GM12878 (cell line): ENCODE data around the gene MDM1.

Experiments used
- CBX5 ChIP-seq: sonication (generic); IDR thresholded peaks from 2 replicates; pipeline ENCODE4 v1.6.1; 2016; ENCODE audit warnings: low read depth, moderate library complexity, mild to moderate bottlenecking, inconsistent platforms
- CEBPB ChIP-seq, 2 experiments: fragments of 150-350 bp in 1 of 2; IDR thresholded peaks; 2 replicates each; pipeline ENCODE4 v1.6.1; 2012 to 2014; ENCODE audit warnings: low read depth in 2 of 2, low read length in 2 of 2, borderline replicate concordance in 1 of 2, inconsistent platforms in 1 of 2
- CTCF ChIP-seq, 3 experiments: IDR thresholded peaks in 2 of 3; conservative IDR thresholded peaks in 1 of 3; 2 replicates each; pipeline ENCODE4 v1.5.1; 2011; ENCODE audit warnings: low read depth in 3 of 3, low read length in 3 of 3, mild to moderate bottlenecking in 3 of 3, control low read depth in 2 of 3, moderate library complexity in 2 of 3, inconsistent platforms in 1 of 3, mixed read lengths in 1 of 3; ENCODE audit not compliant: control insufficient read depth in 2 of 3, insufficient read depth in 1 of 3; ENCODE audit errors: extremely low read depth in 1 of 3
- EZH2 ChIP-seq: IDR thresholded peaks from 2 replicates; pipeline ENCODE4 v1.6.1; 2012; ENCODE audit warnings: low read depth, mild to moderate bottlenecking, control low read depth, inconsistent platforms, low read length, borderline replicate concordance; ENCODE audit not compliant: control insufficient read depth
- JUND ChIP-seq: IDR thresholded peaks from 2 replicates; pipeline ENCODE4 v1.6.1; 2012; ENCODE audit warnings: low read depth, mild to moderate bottlenecking, low read length, improper control_type of control experiment, moderate library complexity
- NFYA ChIP-seq: IDR thresholded peaks from 2 replicates; pipeline ENCODE4 v1.6.1; 2011; ENCODE audit warnings: low read depth, mild to moderate bottlenecking, low read length, improper control_type of control experiment, borderline replicate concordance
- RFX5 ChIP-seq: IDR thresholded peaks from 2 replicates; pipeline ENCODE4 v1.6.1; 2011; ENCODE audit warnings: low read depth, low read length, improper control_type of control experiment
- SUZ12 ChIP-seq: fragments of 200-600 bp; sonication (generic); IDR thresholded peaks from one replicate; pipeline ENCODE4 v1.6.1; 2018; ENCODE audit warnings: antibody characterized with exemption, mild to moderate bottlenecking; ENCODE audit not compliant: unreplicated experiment
- WRNIP1 ChIP-seq: IDR thresholded peaks from 2 replicates; pipeline ENCODE4 v1.6.1; 2011; ENCODE audit warnings: low read depth, low read length, improper control_type of control experiment, borderline replicate concordance
- ZNF24 ChIP-seq: fragments of 450-650 bp; IDR thresholded peaks from 2 replicates; pipeline ENCODE4 v1.6.1; 2017; ENCODE audit warnings: antibody characterized with exemption, mild to moderate bottlenecking
- TF ChIP-seq, protein P1 (sequence below): IDR thresholded peaks from 2 replicates; pipeline ENCODE4 v1.6.1; 2012; ENCODE audit warnings: mild to moderate bottlenecking, low read depth, low read length
- TF ChIP-seq, protein P2 (sequence below): fragments of 450-650 bp; IDR thresholded peaks from 2 replicates; pipeline ENCODE4 v1.6.1; 2017; ENCODE audit warnings: antibody characterized with exemption, mild to moderate bottlenecking, moderate library complexity

GRCh38 chr12:68264857-68265256, 67.3 kb downstream of the MDM1 start:
- TF ChIP-seq CTCF (IDR thresholded peaks at IDR 0.05 in 2 of 3, conservative IDR thresholded peaks at IDR 0.05 in 1 of 3; ENCODE audit: control insufficient read depth in 2 of 3, extremely low read depth in 1 of 3, insufficient read depth in 1 of 3, low read depth in 3 of 3, low read length in 3 of 3) = no peak
- TF ChIP-seq SUZ12 = no peak
- no peak for TF ChIP-seq CBX5
- no peak for TF ChIP-seq CEBPB (IDR thresholded peaks at IDR 0.05; ENCODE audit: borderline replicate concordance in 1 of 2, low read depth in 2 of 2, low read length in 2 of 2)
- no peak for TF ChIP-seq ZNF24
- TF ChIP-seq JUND = no peak
- no peak for TF ChIP-seq EZH2
- TF ChIP-seq RFX5 = no peak
- TF ChIP-seq, protein P1, sequence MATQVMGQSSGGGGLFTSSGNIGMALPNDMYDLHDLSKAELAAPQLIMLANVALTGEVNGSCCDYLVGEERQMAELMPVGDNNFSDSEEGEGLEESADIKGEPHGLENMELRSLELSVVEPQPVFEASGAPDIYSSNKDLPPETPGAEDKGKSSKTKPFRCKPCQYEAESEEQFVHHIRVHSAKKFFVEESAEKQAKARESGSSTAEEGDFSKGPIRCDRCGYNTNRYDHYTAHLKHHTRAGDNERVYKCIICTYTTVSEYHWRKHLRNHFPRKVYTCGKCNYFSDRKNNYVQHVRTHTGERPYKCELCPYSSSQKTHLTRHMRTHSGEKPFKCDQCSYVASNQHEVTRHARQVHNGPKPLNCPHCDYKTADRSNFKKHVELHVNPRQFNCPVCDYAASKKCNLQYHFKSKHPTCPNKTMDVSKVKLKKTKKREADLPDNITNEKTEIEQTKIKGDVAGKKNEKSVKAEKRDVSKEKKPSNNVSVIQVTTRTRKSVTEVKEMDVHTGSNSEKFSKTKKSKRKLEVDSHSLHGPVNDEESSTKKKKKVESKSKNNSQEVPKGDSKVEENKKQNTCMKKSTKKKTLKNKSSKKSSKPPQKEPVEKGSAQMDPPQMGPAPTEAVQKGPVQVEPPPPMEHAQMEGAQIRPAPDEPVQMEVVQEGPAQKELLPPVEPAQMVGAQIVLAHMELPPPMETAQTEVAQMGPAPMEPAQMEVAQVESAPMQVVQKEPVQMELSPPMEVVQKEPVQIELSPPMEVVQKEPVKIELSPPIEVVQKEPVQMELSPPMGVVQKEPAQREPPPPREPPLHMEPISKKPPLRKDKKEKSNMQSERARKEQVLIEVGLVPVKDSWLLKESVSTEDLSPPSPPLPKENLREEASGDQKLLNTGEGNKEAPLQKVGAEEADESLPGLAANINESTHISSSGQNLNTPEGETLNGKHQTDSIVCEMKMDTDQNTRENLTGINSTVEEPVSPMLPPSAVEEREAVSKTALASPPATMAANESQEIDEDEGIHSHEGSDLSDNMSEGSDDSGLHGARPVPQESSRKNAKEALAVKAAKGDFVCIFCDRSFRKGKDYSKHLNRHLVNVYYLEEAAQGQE = no peak
- TF ChIP-seq WRNIP1 = no peak
- TF ChIP-seq NFYA = no peak
- TF ChIP-seq, protein P2, sequence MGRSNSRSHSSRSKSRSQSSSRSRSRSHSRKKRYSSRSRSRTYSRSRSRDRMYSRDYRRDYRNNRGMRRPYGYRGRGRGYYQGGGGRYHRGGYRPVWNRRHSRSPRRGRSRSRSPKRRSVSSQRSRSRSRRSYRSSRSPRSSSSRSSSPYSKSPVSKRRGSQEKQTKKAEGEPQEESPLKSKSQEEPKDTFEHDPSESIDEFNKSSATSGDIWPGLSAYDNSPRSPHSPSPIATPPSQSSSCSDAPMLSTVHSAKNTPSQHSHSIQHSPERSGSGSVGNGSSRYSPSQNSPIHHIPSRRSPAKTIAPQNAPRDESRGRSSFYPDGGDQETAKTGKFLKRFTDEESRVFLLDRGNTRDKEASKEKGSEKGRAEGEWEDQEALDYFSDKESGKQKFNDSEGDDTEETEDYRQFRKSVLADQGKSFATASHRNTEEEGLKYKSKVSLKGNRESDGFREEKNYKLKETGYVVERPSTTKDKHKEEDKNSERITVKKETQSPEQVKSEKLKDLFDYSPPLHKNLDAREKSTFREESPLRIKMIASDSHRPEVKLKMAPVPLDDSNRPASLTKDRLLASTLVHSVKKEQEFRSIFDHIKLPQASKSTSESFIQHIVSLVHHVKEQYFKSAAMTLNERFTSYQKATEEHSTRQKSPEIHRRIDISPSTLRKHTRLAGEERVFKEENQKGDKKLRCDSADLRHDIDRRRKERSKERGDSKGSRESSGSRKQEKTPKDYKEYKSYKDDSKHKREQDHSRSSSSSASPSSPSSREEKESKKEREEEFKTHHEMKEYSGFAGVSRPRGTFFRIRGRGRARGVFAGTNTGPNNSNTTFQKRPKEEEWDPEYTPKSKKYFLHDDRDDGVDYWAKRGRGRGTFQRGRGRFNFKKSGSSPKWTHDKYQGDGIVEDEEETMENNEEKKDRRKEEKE = no peak
